ENCODE results near the gene FAM107B.
"Not testable (repeated sequence)": the region's sequence is repeated elsewhere in the genome, so short reads cannot be mapped to it uniquely, and the experiment has no call there.

FAM107B gene

GRCh38 chr10:14588938-14589294 is 185.8 kb downstream of the FAM107B start:
- not testable (repeated sequence) for H3K9ac ChIP-seq (ENCODE audit: low read depth, low read length); H3K9me3 ChIP-seq (replicated peaks; ENCODE audit: low read length); H3K36me3 ChIP-seq (ENCODE audit: insufficient read depth, low read length); H3K4me3 ChIP-seq (ENCODE audit: low read length); H3K27me3 ChIP-seq (ENCODE audit: control insufficient read depth, insufficient read depth, low read length); H3K4me2 ChIP-seq (ENCODE audit: low read length)
- H3K4me1 ChIP-seq (ENCODE audit: control insufficient read depth, insufficient read depth, low read length) = peaks cover 12% of the 10 kb centered on the region

- no peak overlapping the region for H3K4me3 ChIP-seq (ENCODE audit: low read length)
Observed at GRCh38 chr10:14588084-14588937, 186.4 kb downstream of the FAM107B start.

GRCh38 chr10:14587540-14588083 is 187.1 kb downstream of the FAM107B start:
- Histone ChIP-seq H3K9ac (ENCODE audit: low read depth, low read length) (no peak overlapping the region), H3K36me3 (ENCODE audit: insufficient read depth, low read length) (no peaks in the 10 kb centered on the region), H3K27me3 (ENCODE audit: control insufficient read depth, insufficient read depth, low read length) (no peaks in the 10 kb centered on the region), H3K4me2 (ENCODE audit: low read length) (peak overlapping the region; percentile 7), H3K4me3 (ENCODE audit: low read length) (no peak overlapping the region), H3K9me3 (replicated peaks; ENCODE audit: low read length) (no peaks in the 10 kb centered on the region), H3K4me1 (ENCODE audit: control insufficient read depth, insufficient read depth, low read length) (peaks cover 12% of the 10 kb centered on the region)

More at GRCh38 chr10:14588084-14588937, 186.4 kb downstream of the FAM107B start:
- H3K27me3 ChIP-seq (ENCODE audit: control insufficient read depth, insufficient read depth, low read length) = no peaks in the 10 kb centered on the region
- H3K4me2 ChIP-seq (ENCODE audit: low read length) = peak overlapping the region; percentile 44
- H3K9me3 ChIP-seq (replicated peaks; ENCODE audit: low read length) = no peaks in the 10 kb centered on the region
- H3K9ac ChIP-seq (ENCODE audit: low read depth, low read length) = no peak overlapping the region
- H3K4me1 ChIP-seq (ENCODE audit: control insufficient read depth, insufficient read depth, low read length) = peaks cover 12% of the 10 kb centered on the region
- H3K36me3 ChIP-seq (ENCODE audit: insufficient read depth, low read length) = no peaks in the 10 kb centered on the region

GRCh38 chr10:14586901-14587300 is 187.8 kb downstream of the FAM107B start:
- Histone ChIP-seq H3K9me3 (replicated peaks; ENCODE audit: low read length) (no peaks in the 10 kb centered on the region), H3K27me3 (ENCODE audit: control insufficient read depth, insufficient read depth, low read length) (no peaks in the 10 kb centered on the region), H3K4me1 (ENCODE audit: control insufficient read depth, insufficient read depth, low read length) (peaks cover 12% of the 10 kb centered on the region), H3K36me3 (ENCODE audit: insufficient read depth, low read length) (no peaks in the 10 kb centered on the region), H3K4me2 (ENCODE audit: low read length) (no peak overlapping the region), H3K4me3 (ENCODE audit: low read length) (no peak overlapping the region), H3K9ac (ENCODE audit: low read depth, low read length) (no peak overlapping the region)

- Histone ChIP-seq H3K4me1 (ENCODE audit: control insufficient read depth, insufficient read depth, low read length) (peaks cover 12% of the 10 kb centered on the region), H3K4me3 (ENCODE audit: low read length) (no peak overlapping the region), H3K27me3 (ENCODE audit: control insufficient read depth, insufficient read depth, low read length) (no peaks in the 10 kb centered on the region), H3K9ac (ENCODE audit: low read depth, low read length) (no peak overlapping the region), H3K36me3 (ENCODE audit: insufficient read depth, low read length) (no peaks in the 10 kb centered on the region), H3K4me2 (ENCODE audit: low read length) (no peak overlapping the region), H3K9me3 (replicated peaks; ENCODE audit: low read length) (no peaks in the 10 kb centered on the region)
Observed at GRCh38 chr10:14585287-14586193, 189.2 kb downstream of the FAM107B start.

- Histone ChIP-seq H3K4me1 (ENCODE audit: control insufficient read depth, insufficient read depth, low read length) (peaks cover 12% of the 10 kb centered on the region), H3K4me3 (ENCODE audit: low read length) (no peak overlapping the region), H3K9me3 (replicated peaks; ENCODE audit: low read length) (no peaks in the 10 kb centered on the region), H3K9ac (ENCODE audit: low read depth, low read length) (no peak overlapping the region), H3K4me2 (ENCODE audit: low read length) (no peak overlapping the region), H3K36me3 (ENCODE audit: insufficient read depth, low read length) (no peaks in the 10 kb centered on the region), H3K27me3 (ENCODE audit: control insufficient read depth, insufficient read depth, low read length) (no peaks in the 10 kb centered on the region)
Observed at GRCh38 chr10:14584661-14585060, 190.0 kb downstream of the FAM107B start.

- Histone ChIP-seq H3K4me2 (ENCODE audit: low read length) (no peak overlapping the region), H3K27me3 (ENCODE audit: control insufficient read depth, insufficient read depth, low read length) (no peaks in the 10 kb centered on the region), H3K9ac (ENCODE audit: low read depth, low read length) (no peak overlapping the region), H3K4me3 (ENCODE audit: low read length) (no peak overlapping the region), H3K4me1 (ENCODE audit: control insufficient read depth, insufficient read depth, low read length) (peaks cover 12% of the 10 kb centered on the region), H3K9me3 (replicated peaks; ENCODE audit: low read length) (no peaks in the 10 kb centered on the region), H3K36me3 (ENCODE audit: insufficient read depth, low read length) (no peaks in the 10 kb centered on the region)
Observed at GRCh38 chr10:14583967-14584366, 190.7 kb downstream of the FAM107B start.

- H3K9me3 ChIP-seq (replicated peaks; ENCODE audit: low read length) = no peaks in the 10 kb centered on the region
- peaks cover 8% of the 10 kb centered on the region for H3K4me1 ChIP-seq (ENCODE audit: control insufficient read depth, insufficient read depth, low read length)
Observed at GRCh38 chr10:14583252-14583651, 191.4 kb downstream of the FAM107B start.

GRCh38 chr10:14581553-14582321 is 193.0 kb downstream of the FAM107B start:
- H3K4me1 ChIP-seq (ENCODE audit: control insufficient read depth, insufficient read depth, low read length) = no peaks in the 10 kb centered on the region
- H3K36me3 ChIP-seq (ENCODE audit: insufficient read depth, low read length) = no peaks in the 10 kb centered on the region
- no peak overlapping the region for H3K9ac ChIP-seq (ENCODE audit: low read depth, low read length)
- no peak overlapping the region for H3K4me3 ChIP-seq (ENCODE audit: low read length)
- H3K4me2 ChIP-seq (ENCODE audit: low read length) = no peak overlapping the region
- H3K27me3 ChIP-seq (ENCODE audit: control insufficient read depth, insufficient read depth, low read length) = no peaks in the 10 kb centered on the region
- H3K9me3 ChIP-seq (replicated peaks; ENCODE audit: low read length) = no peaks in the 10 kb centered on the region

More at GRCh38 chr10:14583252-14583651, 191.4 kb downstream of the FAM107B start:
- Histone ChIP-seq H3K36me3 (ENCODE audit: insufficient read depth, low read length) (no peaks in the 10 kb centered on the region), H3K4me2 (ENCODE audit: low read length) (no peak overlapping the region), H3K27me3 (ENCODE audit: control insufficient read depth, insufficient read depth, low read length) (no peaks in the 10 kb centered on the region), H3K4me3 (ENCODE audit: low read length) (no peak overlapping the region), H3K9ac (ENCODE audit: low read depth, low read length) (no peak overlapping the region)

- no peaks in the 10 kb centered on the region for H3K4me1 ChIP-seq (ENCODE audit: control insufficient read depth, insufficient read depth, low read length)
- H3K4me2 ChIP-seq (ENCODE audit: low read length) = no peak overlapping the region
- no peaks in the 10 kb centered on the region for H3K36me3 ChIP-seq (ENCODE audit: insufficient read depth, low read length)
- no peaks in the 10 kb centered on the region for H3K27me3 ChIP-seq (ENCODE audit: control insufficient read depth, insufficient read depth, low read length)
- H3K4me3 ChIP-seq (ENCODE audit: low read length) = no peak overlapping the region
- no peak overlapping the region for H3K9ac ChIP-seq (ENCODE audit: low read depth, low read length)
- H3K9me3 ChIP-seq (replicated peaks; ENCODE audit: low read length) = no peaks in the 10 kb centered on the region
Observed at GRCh38 chr10:14580671-14581332, 193.9 kb downstream of the FAM107B start.
